ENCODE results near the gene MUC5AC. TPM values are rescaled to one million over a fixed set of nuclear protein-coding genes. Genes with fewer than 3 reads are reported as not detected.

MUC5AC gene
- total RNA-seq, 1 donor from 2014 or later = not detected

DNA sequence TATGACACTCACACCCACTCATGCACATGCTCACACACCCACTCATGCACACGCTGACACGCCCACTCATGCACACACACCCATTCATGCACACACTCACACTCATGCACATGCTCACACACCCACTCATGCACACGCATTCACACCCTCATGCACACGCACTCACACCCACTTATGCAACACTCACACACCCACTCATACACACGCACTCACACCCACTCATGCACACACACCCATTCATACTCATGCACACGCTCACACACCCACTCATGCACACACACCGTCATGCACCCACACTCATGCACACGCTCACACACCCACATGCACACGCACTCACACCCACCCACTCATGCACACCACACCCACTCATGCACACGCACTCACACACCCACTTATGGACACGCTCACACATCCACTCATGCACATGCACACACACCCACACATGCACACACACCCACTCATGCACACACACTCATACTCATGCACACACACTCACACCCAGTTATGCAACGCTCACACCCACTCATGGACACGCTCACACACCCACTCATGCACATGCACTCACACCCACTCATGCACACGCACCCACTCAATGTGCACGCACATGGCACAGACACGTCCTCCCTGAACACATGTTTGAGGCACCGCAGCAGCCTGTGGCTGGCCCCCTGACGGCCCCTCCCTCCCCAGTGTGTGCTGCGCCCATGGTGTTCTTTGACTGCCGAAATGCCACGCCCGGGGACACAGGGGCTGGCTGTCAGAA, 17.9 kb downstream of the MUC5AC start:
- H3K36me3 Mint-ChIP-seq (ENCODE audit: low read depth, unreplicated experiment) = peaks cover 4% of the 10 kb centered on the region
- H3K27ac Mint-ChIP-seq (ENCODE audit: unreplicated experiment) = peak overlapping the region; percentile 44
- TF ChIP-seq, protein P1, sequence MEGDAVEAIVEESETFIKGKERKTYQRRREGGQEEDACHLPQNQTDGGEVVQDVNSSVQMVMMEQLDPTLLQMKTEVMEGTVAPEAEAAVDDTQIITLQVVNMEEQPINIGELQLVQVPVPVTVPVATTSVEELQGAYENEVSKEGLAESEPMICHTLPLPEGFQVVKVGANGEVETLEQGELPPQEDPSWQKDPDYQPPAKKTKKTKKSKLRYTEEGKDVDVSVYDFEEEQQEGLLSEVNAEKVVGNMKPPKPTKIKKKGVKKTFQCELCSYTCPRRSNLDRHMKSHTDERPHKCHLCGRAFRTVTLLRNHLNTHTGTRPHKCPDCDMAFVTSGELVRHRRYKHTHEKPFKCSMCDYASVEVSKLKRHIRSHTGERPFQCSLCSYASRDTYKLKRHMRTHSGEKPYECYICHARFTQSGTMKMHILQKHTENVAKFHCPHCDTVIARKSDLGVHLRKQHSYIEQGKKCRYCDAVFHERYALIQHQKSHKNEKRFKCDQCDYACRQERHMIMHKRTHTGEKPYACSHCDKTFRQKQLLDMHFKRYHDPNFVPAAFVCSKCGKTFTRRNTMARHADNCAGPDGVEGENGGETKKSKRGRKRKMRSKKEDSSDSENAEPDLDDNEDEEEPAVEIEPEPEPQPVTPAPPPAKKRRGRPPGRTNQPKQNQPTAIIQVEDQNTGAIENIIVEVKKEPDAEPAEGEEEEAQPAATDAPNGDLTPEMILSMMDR (IDR thresholded peaks at IDR 0.05; ENCODE audit: unreplicated experiment) = no peak
- no peak for DNase-seq (ENCODE audit: low spot score)
- H3K4me3 Mint-ChIP-seq (ENCODE audit: unreplicated experiment) = peak overlapping the region; percentile 45
- H3K27me3 Mint-ChIP-seq (ENCODE audit: unreplicated experiment) = peaks cover 7% of the 10 kb centered on the region
- peaks cover 6% of the 10 kb centered on the region for H3K4me1 Mint-ChIP-seq (ENCODE audit: unreplicated experiment)
- H3K9me3 Mint-ChIP-seq (ENCODE audit: unreplicated experiment) = peaks cover 6% of the 10 kb centered on the region

DNA sequence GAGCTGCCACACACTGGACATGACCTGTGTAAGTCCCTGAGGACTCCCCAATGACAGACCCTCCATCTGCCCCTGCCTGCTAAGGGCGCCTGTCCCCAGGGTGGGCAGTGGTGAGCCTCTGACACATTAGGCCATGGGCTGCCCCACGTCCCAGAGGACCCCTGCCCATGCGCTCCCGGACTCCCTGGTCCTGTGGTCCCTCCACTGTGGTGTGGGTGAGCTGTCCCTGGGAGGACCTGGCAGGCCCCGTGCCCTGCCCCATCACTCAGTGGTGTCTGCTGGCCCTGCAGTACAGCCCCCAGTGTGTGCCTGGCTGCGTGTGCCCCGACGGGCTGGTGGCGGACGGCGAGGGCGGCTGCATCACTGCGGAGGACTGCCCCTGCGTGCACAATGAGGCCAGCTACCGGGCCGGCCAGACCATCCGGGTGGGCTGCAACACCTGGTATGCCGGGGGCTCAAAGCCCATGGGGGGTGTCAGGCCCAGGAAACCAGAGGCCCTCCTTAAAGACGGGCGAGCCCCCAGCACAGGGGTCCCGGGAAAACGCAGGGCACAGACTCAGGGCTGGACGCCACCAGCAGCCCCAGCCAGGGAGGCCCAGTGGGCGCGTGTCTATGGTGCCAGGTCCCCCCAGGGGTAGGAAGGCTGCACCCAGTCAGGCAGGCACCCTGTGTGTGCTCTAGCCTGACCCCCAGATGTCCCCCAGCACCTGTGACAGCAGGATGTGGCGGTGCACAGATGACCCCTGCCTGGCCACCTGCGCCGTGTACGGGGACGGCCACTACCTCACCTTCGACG, 18.7 kb downstream of the MUC5AC start:
- Mint-ChIP-seq H3K4me3 (ENCODE audit: unreplicated experiment) (no peak overlapping the region), H3K36me3 (ENCODE audit: low read depth, unreplicated experiment) (peaks cover 4% of the 10 kb centered on the region), H3K27me3 (ENCODE audit: unreplicated experiment) (peaks cover 7% of the 10 kb centered on the region), H3K4me1 (ENCODE audit: unreplicated experiment) (peaks cover 6% of the 10 kb centered on the region), H3K27ac (ENCODE audit: unreplicated experiment) (no peak overlapping the region), H3K9me3 (ENCODE audit: unreplicated experiment) (peaks cover 6% of the 10 kb centered on the region)
- TF ChIP-seq, protein P1 (IDR thresholded peaks at IDR 0.05; ENCODE audit: unreplicated experiment) = no peak
- no peak for DNase-seq (ENCODE audit: low spot score)

DNA sequence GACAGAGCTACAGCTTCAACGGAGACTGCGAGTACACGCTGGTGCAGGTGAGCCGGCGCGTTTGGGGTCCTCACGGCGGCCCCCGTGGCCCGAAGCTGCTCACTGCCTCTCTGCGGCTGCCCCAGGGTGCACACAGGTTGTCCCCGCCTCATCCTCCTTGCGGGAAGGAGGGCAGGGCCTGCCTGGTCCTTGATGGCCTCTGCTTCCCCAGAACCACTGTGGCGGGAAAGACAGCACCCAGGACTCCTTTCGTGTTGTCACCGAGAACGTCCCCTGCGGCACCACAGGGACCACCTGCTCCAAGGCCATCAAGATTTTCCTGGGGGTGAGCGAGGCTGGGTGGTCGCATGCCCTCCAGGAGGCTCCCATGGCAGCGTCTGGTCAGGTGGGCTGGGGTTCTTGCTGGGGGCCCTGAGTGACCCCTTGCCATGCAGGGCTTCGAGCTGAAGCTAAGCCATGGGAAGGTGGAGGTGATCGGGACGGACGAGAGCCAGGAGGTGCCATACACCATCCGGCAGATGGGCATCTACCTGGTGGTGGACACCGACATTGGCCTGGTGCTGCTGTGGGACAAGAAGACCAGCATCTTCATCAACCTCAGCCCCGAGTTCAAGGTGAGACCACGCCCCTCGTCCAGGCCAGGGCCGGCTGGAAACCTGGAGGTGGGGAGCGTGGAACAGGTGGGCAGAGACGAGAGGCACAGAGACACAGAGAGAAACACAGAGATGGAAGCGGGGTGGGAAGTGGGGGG, 19.4 kb downstream of the MUC5AC start:
- H3K4me1 Mint-ChIP-seq (ENCODE audit: unreplicated experiment) = peaks cover 6% of the 10 kb centered on the region
- no peak for DNase-seq (ENCODE audit: low spot score)
- TF ChIP-seq, protein P1 (IDR thresholded peaks at IDR 0.05; ENCODE audit: unreplicated experiment) = no peak
- no peak overlapping the region for H3K4me3 Mint-ChIP-seq (ENCODE audit: unreplicated experiment)
- H3K27ac Mint-ChIP-seq (ENCODE audit: unreplicated experiment) = no peak overlapping the region
- H3K9me3 Mint-ChIP-seq (ENCODE audit: unreplicated experiment) = peaks cover 6% of the 10 kb centered on the region
- peaks cover 7% of the 10 kb centered on the region for H3K27me3 Mint-ChIP-seq (ENCODE audit: unreplicated experiment)
- peaks cover 4% of the 10 kb centered on the region for H3K36me3 Mint-ChIP-seq (ENCODE audit: low read depth, unreplicated experiment)

DNA sequence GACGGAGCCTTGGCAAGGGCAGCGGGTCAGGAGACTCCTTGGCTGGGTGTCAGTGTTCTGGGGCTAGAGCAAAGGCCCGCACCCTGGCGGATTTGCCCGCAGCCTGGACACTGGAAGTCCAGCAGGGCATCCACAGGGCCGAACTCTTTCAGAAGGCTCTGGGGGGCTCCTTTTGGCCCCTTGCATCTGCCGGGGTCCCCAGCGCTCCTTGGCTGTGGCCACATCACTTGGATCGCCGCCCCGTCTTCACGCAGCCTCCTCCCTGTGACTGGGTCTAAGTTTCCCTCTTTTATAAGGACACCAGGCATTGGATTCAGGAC, 20.0 kb downstream of the MUC5AC start:
- peaks cover 7% of the 10 kb centered on the region for H3K27me3 Mint-ChIP-seq (ENCODE audit: unreplicated experiment)
- peaks cover 6% of the 10 kb centered on the region for H3K9me3 Mint-ChIP-seq (ENCODE audit: unreplicated experiment)
- H3K4me3 Mint-ChIP-seq (ENCODE audit: unreplicated experiment) = no peak overlapping the region
- peaks cover 4% of the 10 kb centered on the region for H3K36me3 Mint-ChIP-seq (ENCODE audit: low read depth, unreplicated experiment)
- H3K27ac Mint-ChIP-seq (ENCODE audit: unreplicated experiment) = no peak overlapping the region
- H3K4me1 Mint-ChIP-seq (ENCODE audit: unreplicated experiment) = peaks cover 6% of the 10 kb centered on the region
- TF ChIP-seq, protein P1 (IDR thresholded peaks at IDR 0.05; ENCODE audit: unreplicated experiment) = no peak
- no peak for DNase-seq (ENCODE audit: low spot score)
